Measurements from ENCODE around the gene ERC1.

The ERC1 gene

GRCh38 chr12:1041478-1041877 lies 50.5 kb downstream of the ERC1 start:
- Histone ChIP-seq H3K4me3 (ENCODE audit: low read depth, low read length, poor library complexity, severe bottlenecking) (no peak overlapping the region), H3K36me3 (ENCODE audit: insufficient read depth, low read length) (no peaks in the 10 kb centered on the region), H3K9ac (ENCODE audit: low read length) (no peak overlapping the region), H2AFZ (ENCODE audit: low read length) (no peak overlapping the region), H3K4me1 (ENCODE audit: insufficient read depth, low read length, severe bottlenecking) (no peaks in the 10 kb centered on the region), H3K9me3 (ENCODE audit: low read length) (no peaks in the 10 kb centered on the region), H4K20me1 (ENCODE audit: insufficient read depth, low read length) (no peaks in the 10 kb centered on the region), H3K27ac (ENCODE audit: low read depth, low read length, poor library complexity, severe bottlenecking) (no peak overlapping the region), H3F3A (ENCODE audit: insufficient read depth, low read length) (no peaks in the 10 kb centered on the region), H3K79me2 (ENCODE audit: insufficient read depth, low read length) (no peaks in the 10 kb centered on the region), H3K9me2 (ENCODE audit: low read depth, low read length) (no peaks in the 10 kb centered on the region), H3K4me2 (ENCODE audit: low read length) (no peak overlapping the region), H3K27me3 (ENCODE audit: insufficient read depth, low read length) (no peaks in the 10 kb centered on the region)
- TF ChIP-seq EZH2 (IDR thresholded peaks at IDR 0.05; ENCODE audit: borderline replicate concordance, low read length) (no peak), CTCF (IDR thresholded peaks at IDR 0.05; ENCODE audit: low read length) (no peak)

GRCh38 chr12:1044199-1044598 lies 53.2 kb downstream of the ERC1 start:
- no peak overlapping the region for H3K9ac ChIP-seq (ENCODE audit: low read length)
- no peak overlapping the region for H3K27ac ChIP-seq (ENCODE audit: low read depth, low read length, poor library complexity, severe bottlenecking)
- no peak overlapping the region for H3K4me3 ChIP-seq (ENCODE audit: low read depth, low read length, poor library complexity, severe bottlenecking)
- H3K79me2 ChIP-seq (ENCODE audit: insufficient read depth, low read length), result no peaks in the 10 kb centered on the region
- no peak overlapping the region for H2AFZ ChIP-seq (ENCODE audit: low read length)
- no peaks in the 10 kb centered on the region for H4K20me1 ChIP-seq (ENCODE audit: insufficient read depth, low read length)
- no peaks in the 10 kb centered on the region for H3F3A ChIP-seq (ENCODE audit: insufficient read depth, low read length)
- H3K27me3 ChIP-seq (ENCODE audit: insufficient read depth, low read length), result no peaks in the 10 kb centered on the region
- H3K4me1 ChIP-seq (ENCODE audit: insufficient read depth, low read length, severe bottlenecking), result no peaks in the 10 kb centered on the region
- H3K36me3 ChIP-seq (ENCODE audit: insufficient read depth, low read length), result no peaks in the 10 kb centered on the region
- TF ChIP-seq EZH2 (IDR thresholded peaks at IDR 0.05; ENCODE audit: borderline replicate concordance, low read length) (no peak), CTCF (IDR thresholded peaks at IDR 0.05; ENCODE audit: low read length) (no peak)
- H3K9me3 ChIP-seq (ENCODE audit: low read length), result no peaks in the 10 kb centered on the region
- no peak overlapping the region for H3K4me2 ChIP-seq (ENCODE audit: low read length)
- no peaks in the 10 kb centered on the region for H3K9me2 ChIP-seq (ENCODE audit: low read depth, low read length)

GRCh38 chr12:1044696-1045095 lies 53.7 kb downstream of the ERC1 start:
- H3K4me2 ChIP-seq (ENCODE audit: low read length), result no peak overlapping the region
- H4K20me1 ChIP-seq (ENCODE audit: insufficient read depth, low read length), result no peaks in the 10 kb centered on the region
- no peaks in the 10 kb centered on the region for H3K4me1 ChIP-seq (ENCODE audit: insufficient read depth, low read length, severe bottlenecking)
- H3K9me2 ChIP-seq (ENCODE audit: low read depth, low read length), result no peaks in the 10 kb centered on the region
- no peak overlapping the region for H3K4me3 ChIP-seq (ENCODE audit: low read depth, low read length, poor library complexity, severe bottlenecking)
- H3K79me2 ChIP-seq (ENCODE audit: insufficient read depth, low read length), result no peaks in the 10 kb centered on the region
- no peak overlapping the region for H3K9ac ChIP-seq (ENCODE audit: low read length)
- no peak for TF ChIP-seq CTCF (IDR thresholded peaks at IDR 0.05; ENCODE audit: low read length)
- TF ChIP-seq EZH2 (IDR thresholded peaks at IDR 0.05; ENCODE audit: borderline replicate concordance, low read length), result no peak
- no peaks in the 10 kb centered on the region for H3F3A ChIP-seq (ENCODE audit: insufficient read depth, low read length)
- H2AFZ ChIP-seq (ENCODE audit: low read length), result no peak overlapping the region
- no peaks in the 10 kb centered on the region for H3K9me3 ChIP-seq (ENCODE audit: low read length)
- H3K27me3 ChIP-seq (ENCODE audit: insufficient read depth, low read length), result no peaks in the 10 kb centered on the region
- no peaks in the 10 kb centered on the region for H3K36me3 ChIP-seq (ENCODE audit: insufficient read depth, low read length)
- no peak overlapping the region for H3K27ac ChIP-seq (ENCODE audit: low read depth, low read length, poor library complexity, severe bottlenecking)

All from OCI-LY1 (cell line).